ENCODE data around the gene TINAGL1.

DNA sequence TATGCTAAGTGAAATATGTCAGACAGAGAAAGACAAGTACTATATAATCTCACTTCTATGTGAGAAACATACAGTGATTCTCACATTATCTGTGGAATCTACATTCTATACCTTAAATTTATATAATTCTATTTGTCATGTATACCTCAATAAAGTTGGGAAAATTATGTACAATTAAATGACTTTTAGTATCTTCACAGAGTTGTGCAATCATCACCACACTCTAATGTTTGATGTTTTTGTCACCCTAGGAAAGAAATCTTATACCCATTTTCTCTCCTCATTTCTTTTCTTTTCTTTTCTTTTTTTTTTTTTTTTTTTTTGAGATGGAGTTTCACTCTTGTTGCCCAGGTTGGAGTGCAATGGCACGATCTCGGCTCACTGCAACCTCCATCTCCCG lies 37.0 kb upstream of the TINAGL1 start:
- TF ChIP-seq, protein P1, sequence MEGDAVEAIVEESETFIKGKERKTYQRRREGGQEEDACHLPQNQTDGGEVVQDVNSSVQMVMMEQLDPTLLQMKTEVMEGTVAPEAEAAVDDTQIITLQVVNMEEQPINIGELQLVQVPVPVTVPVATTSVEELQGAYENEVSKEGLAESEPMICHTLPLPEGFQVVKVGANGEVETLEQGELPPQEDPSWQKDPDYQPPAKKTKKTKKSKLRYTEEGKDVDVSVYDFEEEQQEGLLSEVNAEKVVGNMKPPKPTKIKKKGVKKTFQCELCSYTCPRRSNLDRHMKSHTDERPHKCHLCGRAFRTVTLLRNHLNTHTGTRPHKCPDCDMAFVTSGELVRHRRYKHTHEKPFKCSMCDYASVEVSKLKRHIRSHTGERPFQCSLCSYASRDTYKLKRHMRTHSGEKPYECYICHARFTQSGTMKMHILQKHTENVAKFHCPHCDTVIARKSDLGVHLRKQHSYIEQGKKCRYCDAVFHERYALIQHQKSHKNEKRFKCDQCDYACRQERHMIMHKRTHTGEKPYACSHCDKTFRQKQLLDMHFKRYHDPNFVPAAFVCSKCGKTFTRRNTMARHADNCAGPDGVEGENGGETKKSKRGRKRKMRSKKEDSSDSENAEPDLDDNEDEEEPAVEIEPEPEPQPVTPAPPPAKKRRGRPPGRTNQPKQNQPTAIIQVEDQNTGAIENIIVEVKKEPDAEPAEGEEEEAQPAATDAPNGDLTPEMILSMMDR (conservative IDR thresholded peaks at IDR 0.05) = no peak
- no peak for TF ChIP-seq EZH2 (IDR thresholded peaks at IDR 0.05; ENCODE audit: low read depth)
